Lung (tissue), 12 donors: ENCODE measurements around the gene GCSAM. TPM values are rescaled to one million over a fixed set of nuclear protein-coding genes. Genes with fewer than 3 reads are reported as not detected.

ENCODE experiments used
- ATAC-seq: fragments of 200-7000 bp; cut with Tn5 transposase; one replicate; pipeline ENCODE4 v1.9.1; 2020; ENCODE audit warnings: moderate number of reproducible peaks; ENCODE audit not compliant: insufficient read depth, low FRiP score
- DNase-seq, 3 donors: peaks; one replicate each; pipeline ENCODE4 v3.0.0-alpha.2; 2013 to 2017
- H3K27ac ChIP-seq, 2 donors: one replicate each; pipeline ENCODE4 v1.5.1; 2013; ENCODE audit warnings: mild to moderate bottlenecking in 2 of 2, moderate library complexity in 2 of 2, control low read depth in 1 of 2, inconsistent platforms in 1 of 2, low read depth in 1 of 2, low read length in 1 of 2
- H3K27me3 ChIP-seq, 3 donors: one replicate each; pipeline ENCODE4 v1.5.1; 2013; ENCODE audit warnings: low read length in 2 of 3; ENCODE audit not compliant: control insufficient read depth in 3 of 3, insufficient read depth in 3 of 3
- H3K36me3 ChIP-seq, 4 donors: one replicate each; pipeline ENCODE4 v1.5.1; 2013; ENCODE audit warnings: low read length in 4 of 4, mild to moderate bottlenecking in 1 of 4, moderate library complexity in 1 of 4; ENCODE audit not compliant: control insufficient read depth in 4 of 4, insufficient read depth in 4 of 4
- H3K4me1 ChIP-seq, 5 donors: one replicate each; pipeline ENCODE4 v1.5.1; 2013; ENCODE audit warnings: low read length in 5 of 5, mild to moderate bottlenecking in 2 of 5, moderate library complexity in 1 of 5; ENCODE audit not compliant: control insufficient read depth in 5 of 5, insufficient read depth in 5 of 5
- H3K4me3 ChIP-seq: one replicate; pipeline ENCODE4 v1.5.1; 2013; ENCODE audit warnings: mild to moderate bottlenecking, control low read depth, moderate library complexity
- H3K9ac ChIP-seq, 2 donors: one replicate each; pipeline ENCODE4 v1.5.1; 2013; ENCODE audit warnings: low read length in 2 of 2, control low read depth in 1 of 2; ENCODE audit not compliant: insufficient read depth in 1 of 2
- H3K9me3 ChIP-seq, 4 donors: one replicate each; pipeline ENCODE4 v1.5.1; 2013; ENCODE audit warnings: low read length in 3 of 4, mild to moderate bottlenecking in 1 of 4, moderate library complexity in 1 of 4; ENCODE audit not compliant: control insufficient read depth in 4 of 4, insufficient read depth in 3 of 4
- WGBS, 2 donors: extraction: QIAGEN DNeasy Blood & Tissue Kit; methylation state at CpG; one replicate each; pipeline ENCODE4 v1.1.7; 2013; 5-methylcytosine and 5-hydroxymethylcytosine counted together
- polyA plus RNA-seq, 2 donors: library from polyadenylated mRNA; stranded (reverse); fragments of 200-250 nt; gene quantifications; one replicate each; pipeline ENCODE4 v1.2.1, GENCODE V29; 2013
- total RNA-seq, 2 donors: library from RNA; depleted of rRNA in 1 of 2; stranded (reverse); fragments of >200 nt in 1 of 2; gene quantifications; one replicate each; pipeline ENCODE4 v1.2.1, GENCODE V29; 2014 to 2021
- TF ChIP-seq, protein P1 (sequence below): IDR thresholded peaks from 2 replicates; pipeline ENCODE4 v1.5.1; 2012; ENCODE audit warnings: mild to moderate bottlenecking; ENCODE audit errors: control extremely low read depth, extremely low read depth
- donor health status: control.
- donor health status: control.
- donor health status: Bipolar disorder and iron deficiency.
- donor health status: healthy.
- donor health status: DM: yes; HTN: yes; CAD: no.

GCSAM gene
- total and polyA plus RNA-seq, 4 donors = 0.14 to 0.97 (median 0.47) TPM

DNA sequence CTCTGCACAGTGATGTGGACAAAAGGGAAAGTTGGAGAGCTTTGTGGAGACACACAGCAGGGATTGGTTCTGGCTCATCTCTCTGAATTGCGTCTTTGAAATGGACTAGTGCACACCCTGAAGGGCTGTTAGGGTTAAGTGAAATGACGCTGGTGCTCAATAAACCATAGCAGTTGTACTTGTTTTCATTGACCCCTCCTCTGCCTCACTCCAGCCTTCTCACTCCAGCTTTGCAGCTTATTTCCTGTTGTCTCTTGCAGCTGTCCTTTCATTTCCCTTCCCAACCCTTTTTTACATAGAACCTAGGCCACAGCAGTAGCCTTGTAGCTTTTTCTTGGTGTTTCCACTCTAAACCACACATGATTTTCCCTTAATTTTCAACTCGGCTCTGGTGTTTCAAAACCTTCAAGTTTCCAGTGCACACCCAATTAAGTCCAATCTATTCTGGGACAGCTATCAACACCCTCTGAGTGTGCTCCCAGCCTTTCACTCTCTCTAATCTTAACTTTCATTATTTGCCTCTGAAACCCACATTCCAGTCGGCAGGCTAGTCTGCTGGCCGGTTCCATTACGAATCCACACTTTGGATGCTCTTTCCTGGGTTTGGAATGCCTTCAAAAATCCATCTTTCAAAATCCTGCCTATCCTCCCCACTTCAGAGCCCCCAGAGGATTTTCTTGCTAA is 40.4 kb downstream of the GCSAM start:
- no peak for ATAC-seq
- Histone ChIP-seq H3K27ac (peak overlapping the region in 1 of 2 donors; percentile 45), H3K4me1 (peaks cover 0 to 19% (median 8%) of the 10 kb centered on the region in 5 donors), H3K9me3 (no peaks in the 10 kb centered on the region), H3K9ac (peak overlapping the region in 1 of 2 donors; percentile 51), H3K4me3 (no peak overlapping the region), H3K27me3 (no peaks in the 10 kb centered on the region), H3K36me3 (peaks cover 0 to 12% (median 0%) of the 10 kb centered on the region in 4 donors)
- DNase-seq = peak; percentile 22 to 53 (median 36)
- 47 to 63% methylated on average over 6 of the region's 6 CpGs for WGBS, 2 donors
- TF ChIP-seq, protein P1, sequence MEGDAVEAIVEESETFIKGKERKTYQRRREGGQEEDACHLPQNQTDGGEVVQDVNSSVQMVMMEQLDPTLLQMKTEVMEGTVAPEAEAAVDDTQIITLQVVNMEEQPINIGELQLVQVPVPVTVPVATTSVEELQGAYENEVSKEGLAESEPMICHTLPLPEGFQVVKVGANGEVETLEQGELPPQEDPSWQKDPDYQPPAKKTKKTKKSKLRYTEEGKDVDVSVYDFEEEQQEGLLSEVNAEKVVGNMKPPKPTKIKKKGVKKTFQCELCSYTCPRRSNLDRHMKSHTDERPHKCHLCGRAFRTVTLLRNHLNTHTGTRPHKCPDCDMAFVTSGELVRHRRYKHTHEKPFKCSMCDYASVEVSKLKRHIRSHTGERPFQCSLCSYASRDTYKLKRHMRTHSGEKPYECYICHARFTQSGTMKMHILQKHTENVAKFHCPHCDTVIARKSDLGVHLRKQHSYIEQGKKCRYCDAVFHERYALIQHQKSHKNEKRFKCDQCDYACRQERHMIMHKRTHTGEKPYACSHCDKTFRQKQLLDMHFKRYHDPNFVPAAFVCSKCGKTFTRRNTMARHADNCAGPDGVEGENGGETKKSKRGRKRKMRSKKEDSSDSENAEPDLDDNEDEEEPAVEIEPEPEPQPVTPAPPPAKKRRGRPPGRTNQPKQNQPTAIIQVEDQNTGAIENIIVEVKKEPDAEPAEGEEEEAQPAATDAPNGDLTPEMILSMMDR = no peak

DNA sequence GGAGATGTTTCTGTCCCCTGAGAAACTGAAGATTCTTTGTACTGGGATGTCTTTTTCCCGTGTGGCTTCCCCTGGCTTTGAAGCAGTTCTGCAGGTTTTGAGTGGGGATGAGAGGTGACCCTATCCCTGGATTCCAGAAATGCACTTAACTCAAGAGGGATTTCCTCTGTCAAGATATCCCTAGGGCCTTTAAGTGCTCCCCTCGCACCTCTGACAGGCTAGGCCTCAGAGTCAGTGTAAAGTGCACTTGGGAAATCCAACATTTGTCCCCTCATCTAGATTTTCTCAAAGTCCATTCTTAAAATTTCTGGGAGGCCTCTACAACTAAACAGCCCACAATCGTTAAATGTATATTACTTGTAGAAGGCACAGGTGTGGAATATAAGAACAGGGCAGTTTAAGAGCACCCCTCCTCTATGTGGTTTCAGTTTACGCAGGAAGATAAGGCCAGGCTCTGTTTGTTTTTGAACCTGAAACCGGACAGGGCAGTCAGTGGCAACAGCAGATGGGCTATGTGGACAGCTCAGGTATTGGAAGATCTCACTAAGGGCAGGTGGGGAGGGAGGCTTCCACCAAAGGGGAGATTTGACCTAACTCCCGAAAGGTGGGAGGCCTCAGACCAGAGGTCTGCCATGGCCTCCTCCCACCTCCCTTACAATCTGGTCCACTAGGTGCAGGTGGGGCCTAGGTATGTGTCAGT is 42.0 kb downstream of the GCSAM start:
- no peak overlapping the region for H3K27ac ChIP-seq
- no peak for ATAC-seq

DNA sequence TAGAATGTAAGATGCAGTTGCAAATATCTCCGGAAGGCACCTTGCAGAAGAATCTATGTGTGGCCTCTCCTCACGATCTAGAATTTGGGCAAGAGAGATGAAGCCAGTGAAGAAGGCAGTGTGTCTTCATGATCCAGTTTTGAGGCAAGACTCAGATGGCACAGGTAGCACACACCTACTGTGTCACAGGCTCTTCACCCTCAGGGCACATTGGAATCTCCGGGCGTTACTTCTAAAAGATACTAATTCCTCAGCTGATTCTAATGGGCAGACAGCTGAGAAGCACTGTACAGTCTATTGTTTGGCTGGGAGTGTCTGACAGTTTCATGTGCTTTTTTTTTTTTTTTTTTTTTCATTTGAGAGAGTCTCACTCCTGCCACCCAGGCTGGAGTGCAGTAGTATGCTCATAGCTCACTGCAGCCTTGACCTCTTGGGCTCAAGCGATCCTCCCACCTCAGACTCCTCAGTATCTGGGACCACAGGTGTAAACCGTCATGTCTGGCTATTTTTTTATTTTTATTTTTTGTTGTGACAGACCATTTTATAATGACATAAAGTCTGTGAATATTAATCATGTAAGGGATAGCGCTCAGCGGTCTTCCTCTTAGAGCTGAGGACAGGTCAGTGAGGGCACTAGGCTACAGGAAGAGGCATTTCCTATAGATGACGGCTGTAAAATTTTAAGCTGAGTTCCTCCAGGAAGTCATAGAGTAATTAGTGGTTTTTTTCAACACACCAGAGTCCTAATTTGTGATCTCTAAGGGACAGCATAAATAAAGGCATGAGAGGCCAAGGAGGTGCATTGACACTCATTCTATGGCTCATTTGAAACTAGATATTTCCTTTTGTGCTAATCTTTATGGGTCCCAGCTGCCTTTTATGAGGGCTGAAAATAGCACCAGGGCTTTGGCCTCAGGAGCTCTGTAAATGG is 42.8 kb downstream of the GCSAM start:
- Histone ChIP-seq H3K9ac (peak overlapping the region in 1 of 2 donors; percentile 39), H3K4me1 (peaks cover 0 to 32% (median 13%) of the 10 kb centered on the region in 5 donors), H3K9me3 (no peaks in the 10 kb centered on the region), H3K27ac (no peak overlapping the region), H3K27me3 (peaks cover 0 to 3% (median 0%) of the 10 kb centered on the region in 3 donors), H3K36me3 (peaks cover 0 to 9% (median 0%) of the 10 kb centered on the region in 4 donors), H3K4me3 (no peak overlapping the region)
- DNase-seq (no peak), ATAC-seq (no peak)
- TF ChIP-seq, protein P1 = no peak
- 63 to 75% methylated on average over 9 of the region's 9 CpGs for WGBS, 2 donors

More for the DNA sequence above, 42.0 kb downstream of the GCSAM start:
- Histone ChIP-seq H3K9me3 (no peaks in the 10 kb centered on the region), H3K4me3 (no peak overlapping the region), H3K9ac (peak overlapping the region in 1 of 2 donors; percentile 39), H3K36me3 (peaks cover 0 to 12% (median 0%) of the 10 kb centered on the region in 4 donors), H3K4me1 (peaks cover 0 to 26% (median 8%) of the 10 kb centered on the region in 5 donors), H3K27me3 (no peaks in the 10 kb centered on the region)
- TF ChIP-seq, protein P1 = no peak
- WGBS, 2 donors = 72 to 80% methylated on average over 6 of the region's 6 CpGs
- no peak for DNase-seq
